ENCODE results near the gene NETO2. TPM values are rescaled to one million over a fixed set of nuclear protein-coding genes. Genes with fewer than 3 reads are reported as not detected.

NETO2 gene
- total and polyA plus RNA-seq, 2 of the 13 experiments (the other 11 are each of a cell fraction or from before 2014, with no cell fraction given), result 8.2 to 13.5 TPM

DNA sequence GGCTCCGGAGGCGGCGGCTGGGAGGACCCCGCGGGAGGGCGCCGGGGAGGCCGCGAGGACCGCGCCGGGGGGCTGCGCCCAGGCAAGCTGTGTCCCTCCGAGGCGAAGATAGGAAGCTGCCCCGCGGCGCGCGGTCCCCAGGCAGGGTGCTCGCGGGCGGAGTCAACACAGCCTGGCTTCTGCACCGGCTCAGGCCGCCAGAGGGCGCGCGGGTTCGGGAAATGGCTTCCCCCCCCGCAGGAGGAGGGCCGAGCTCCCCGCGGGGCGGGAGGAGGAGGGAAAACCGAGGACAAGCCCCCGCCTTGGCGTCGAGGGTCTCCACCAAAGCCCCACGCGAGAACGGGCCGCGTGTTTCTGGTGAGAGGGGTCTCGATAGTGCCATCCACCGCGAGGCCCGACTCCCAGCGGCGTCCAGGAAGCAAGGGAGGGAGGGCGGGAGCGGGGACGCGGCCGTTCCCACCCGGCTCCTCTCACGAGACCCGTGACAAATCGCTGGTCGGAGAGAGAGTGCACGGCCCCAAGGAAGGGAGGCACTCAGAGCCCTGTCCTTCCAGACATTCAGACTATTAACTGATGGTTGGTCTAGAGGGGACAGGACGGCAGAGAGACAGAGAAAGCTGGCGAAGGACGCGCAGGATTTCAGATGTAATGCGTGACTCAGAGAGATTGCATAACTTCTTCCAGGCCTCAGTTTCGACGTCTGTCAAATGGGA, 105.8 kb downstream of the NETO2 start (continued):
- TF ChIP-seq MAFG (CRISPR knock-in tag; IDR thresholded peaks at IDR 0.05) (no peak), DRAP1 (CRISPR knock-in tag; IDR thresholded peaks at IDR 0.05) (no peak), GABPA (IDR thresholded peaks at IDR 0.05; ENCODE audit: low read depth, low read length) (no peak), GABPA (CRISPR knock-in tag; IDR thresholded peaks at IDR 0.05; ENCODE audit: low read depth) (no peak), ZBTB4 (CRISPR knock-in tag; IDR thresholded peaks at IDR 0.05; ENCODE audit: borderline replicate concordance) (no peak; the same call in 1 of the 2 replicates), ZFP37 (CRISPR knock-in tag; IDR thresholded peaks at IDR 0.05; ENCODE audit: borderline replicate concordance) (no peak; the same call in 1 of the 2 replicates), MYC (CRISPR knock-in tag; IDR thresholded peaks at IDR 0.05; ENCODE audit: borderline replicate concordance) (peak; percentile 81), FIP1L1 (IDR thresholded peaks at IDR 0.05; ENCODE audit: borderline replicate concordance, insufficient read depth, low read depth, low read length) (no peak), ZNF20 (CRISPR knock-in tag; IDR thresholded peaks at IDR 0.05) (no peak), SUZ12 (IDR thresholded peaks at IDR 0.05; ENCODE audit: low read depth, low read length) (no peak), KMT2A (CRISPR knock-in tag; IDR thresholded peaks at IDR 0.05) (peak; percentile 84; the same call in 1 of the 2 replicates), ZNF569 (CRISPR knock-in tag; IDR thresholded peaks at IDR 0.05; ENCODE audit: borderline replicate concordance) (no peak), PHF21A (CRISPR knock-in tag; IDR thresholded peaks at IDR 0.05) (0 out of 2 replicates have a peak, but pooled peaks have one; percentile 20), MNT (IDR thresholded peaks at IDR 0.05) (no peak), CENPT (CRISPR knock-in tag; IDR thresholded peaks at IDR 0.05; ENCODE audit: low read depth) (no peak)
- TF ChIP-seq, protein P1, sequence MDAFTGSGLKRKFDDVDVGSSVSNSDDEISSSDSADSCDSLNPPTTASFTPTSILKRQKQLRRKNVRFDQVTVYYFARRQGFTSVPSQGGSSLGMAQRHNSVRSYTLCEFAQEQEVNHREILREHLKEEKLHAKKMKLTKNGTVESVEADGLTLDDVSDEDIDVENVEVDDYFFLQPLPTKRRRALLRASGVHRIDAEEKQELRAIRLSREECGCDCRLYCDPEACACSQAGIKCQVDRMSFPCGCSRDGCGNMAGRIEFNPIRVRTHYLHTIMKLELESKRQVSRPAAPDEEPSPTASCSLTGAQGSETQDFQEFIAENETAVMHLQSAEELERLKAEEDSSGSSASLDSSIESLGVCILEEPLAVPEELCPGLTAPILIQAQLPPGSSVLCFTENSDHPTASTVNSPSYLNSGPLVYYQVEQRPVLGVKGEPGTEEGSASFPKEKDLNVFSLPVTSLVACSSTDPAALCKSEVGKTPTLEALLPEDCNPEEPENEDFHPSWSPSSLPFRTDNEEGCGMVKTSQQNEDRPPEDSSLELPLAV (CRISPR knock-in tag; conservative IDR thresholded peaks at IDR 0.05; ENCODE audit: low read depth), result no peak
- TF ChIP-seq, protein P2, sequence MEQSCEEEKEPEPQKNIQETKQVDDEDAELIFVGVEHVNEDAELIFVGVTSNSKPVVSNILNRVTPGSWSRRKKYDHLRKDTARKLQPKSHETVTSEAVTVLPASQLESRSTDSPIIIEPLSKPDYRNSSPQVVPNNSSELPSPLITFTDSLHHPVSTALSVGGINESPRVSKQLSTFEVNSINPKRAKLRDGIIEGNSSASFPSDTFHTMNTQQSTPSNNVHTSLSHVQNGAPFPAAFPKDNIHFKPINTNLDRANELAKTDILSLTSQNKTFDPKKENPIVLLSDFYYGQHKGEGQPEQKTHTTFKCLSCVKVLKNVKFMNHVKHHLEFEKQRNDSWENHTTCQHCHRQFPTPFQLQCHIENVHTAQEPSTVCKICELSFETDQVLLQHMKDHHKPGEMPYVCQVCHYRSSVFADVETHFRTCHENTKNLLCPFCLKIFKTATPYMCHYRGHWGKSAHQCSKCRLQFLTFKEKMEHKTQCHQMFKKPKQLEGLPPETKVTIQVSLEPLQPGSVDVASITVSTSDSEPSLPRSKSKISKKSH (CRISPR knock-in tag; IDR thresholded peaks at IDR 0.05; ENCODE audit: borderline replicate concordance), result no peak

Measured in HepG2 (cell line).